K562 (cell line): ENCODE measurements around the gene NTM.

Source experiments
- BACH1 ChIP-seq: fragments of 200-800 bp; sonication (Bioruptor generic); IDR thresholded peaks from 2 replicates; pipeline ENCODE4 v1.6.1; 2016; ENCODE audit warnings: missing genetic modification characterization, missing compliant biosample characterization
- EZH2 ChIP-seq: IDR thresholded peaks from 2 replicates; pipeline ENCODE4 v1.6.1; 2012; ENCODE audit warnings: low read depth, mild to moderate bottlenecking, inconsistent platforms, low read length, borderline replicate concordance
- FOXJ3 ChIP-seq: sonication (generic); formaldehyde crosslinking; IDR thresholded peaks from 2 replicates; pipeline ENCODE4 v1.4.0; 2020; ENCODE audit warnings: mild to moderate bottlenecking, missing genetic modification reagents
- GABPB1 ChIP-seq: sonication (generic); formaldehyde crosslinking; IDR thresholded peaks from 2 replicates; pipeline ENCODE4 v1.8.0; 2022; ENCODE audit warnings: mild to moderate bottlenecking, missing genetic modification reagents
- PHF8 ChIP-seq: fragments of 200-600 bp; sonication (generic); IDR thresholded peaks from 2 replicates; pipeline ENCODE4 v1.6.1; 2012; ENCODE audit warnings: mixed run types, mild to moderate bottlenecking, inconsistent platforms, low read length, moderate library complexity, borderline replicate concordance
- POLR2A ChIP-seq: fragments of 450-650 bp; conservative IDR thresholded peaks from 2 replicates; pipeline ENCODE4 v1.6.1; 2016
- RAD21 ChIP-seq, 2 experiments: fragments of 250-450 bp in 1 of 2; fragments of 450-650 bp in 1 of 2; sonication (Bioruptor Pico) in 1 of 2; formaldehyde crosslinking in 1 of 2; IDR thresholded peaks in 1 of 2; conservative IDR thresholded peaks in 1 of 2; 2 replicates each; pipeline versions ENCODE4 v1.4.0 to v1.8.0; 2020 to 2022; ENCODE audit warnings: mild to moderate bottlenecking in 2 of 2, moderate library complexity in 1 of 2
- SMC3 ChIP-seq: conservative IDR thresholded peaks from 2 replicates; pipeline ENCODE4 v1.6.1; 2011; ENCODE audit warnings: low read depth, low read length, improper control_type of control experiment; ENCODE audit not compliant: insufficient read depth
- ZBTB1 ChIP-seq: sonication (generic); formaldehyde crosslinking; IDR thresholded peaks from 2 replicates; pipeline ENCODE4 v1.8.1; 2023; ENCODE audit warnings: missing genetic modification reagents, low read depth, mild to moderate bottlenecking, borderline replicate concordance
- ZNF274 ChIP-seq: IDR thresholded peaks from 2 replicates; pipeline ENCODE4 v1.6.1; 2011; ENCODE audit warnings: low read depth, mild to moderate bottlenecking, low read length, moderate library complexity, borderline replicate concordance
- ZNF431 ChIP-seq: sonication (generic); formaldehyde crosslinking; IDR thresholded peaks from 2 replicates; pipeline ENCODE4 v1.8.0; 2022; ENCODE audit warnings: mild to moderate bottlenecking, missing genetic modification reagents
- TF ChIP-seq, protein P1 (sequence below), 3 experiments: IDR thresholded peaks in 2 of 3; conservative IDR thresholded peaks in 1 of 3; 2 replicates each; pipeline ENCODE4 v1.5.1; 2011 to 2012; ENCODE audit warnings: low read length in 3 of 3, mild to moderate bottlenecking in 3 of 3, control low read depth in 2 of 3, improper control_type of control experiment in 1 of 3, inconsistent platforms in 1 of 3, low read depth in 1 of 3, mixed read lengths in 1 of 3, moderate library complexity in 1 of 3; ENCODE audit not compliant: insufficient read depth in 2 of 3
- TF ChIP-seq, protein P2 (sequence below): fragments of 250-450 bp; sonication (Bioruptor Pico); IDR thresholded peaks from 2 replicates; pipeline ENCODE4 v1.8.0; 2022; ENCODE audit warnings: inconsistent platforms, mild to moderate bottlenecking, moderate library complexity, borderline replicate concordance

DNA sequence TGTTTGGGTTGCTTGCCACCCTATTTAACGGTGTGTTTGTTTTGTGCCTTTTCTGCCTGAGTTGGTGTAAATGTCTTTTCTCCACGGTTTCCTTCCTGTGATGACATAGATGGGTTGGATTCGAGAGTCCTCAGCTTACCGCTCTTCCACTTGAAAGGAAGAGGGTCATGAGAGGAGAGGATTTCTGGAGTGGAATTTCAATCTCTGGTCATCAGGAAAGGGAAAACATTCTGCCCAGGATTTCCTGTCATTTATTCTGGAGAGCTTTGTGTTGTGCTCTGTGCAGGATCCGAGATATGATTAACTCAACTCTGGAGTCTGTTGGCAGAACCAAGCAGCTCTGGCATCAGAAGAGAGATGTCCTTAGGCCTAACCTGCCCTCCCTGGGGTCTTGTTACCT lies 605.2 kb downstream of the NTM start:
- TF ChIP-seq, protein P1, sequence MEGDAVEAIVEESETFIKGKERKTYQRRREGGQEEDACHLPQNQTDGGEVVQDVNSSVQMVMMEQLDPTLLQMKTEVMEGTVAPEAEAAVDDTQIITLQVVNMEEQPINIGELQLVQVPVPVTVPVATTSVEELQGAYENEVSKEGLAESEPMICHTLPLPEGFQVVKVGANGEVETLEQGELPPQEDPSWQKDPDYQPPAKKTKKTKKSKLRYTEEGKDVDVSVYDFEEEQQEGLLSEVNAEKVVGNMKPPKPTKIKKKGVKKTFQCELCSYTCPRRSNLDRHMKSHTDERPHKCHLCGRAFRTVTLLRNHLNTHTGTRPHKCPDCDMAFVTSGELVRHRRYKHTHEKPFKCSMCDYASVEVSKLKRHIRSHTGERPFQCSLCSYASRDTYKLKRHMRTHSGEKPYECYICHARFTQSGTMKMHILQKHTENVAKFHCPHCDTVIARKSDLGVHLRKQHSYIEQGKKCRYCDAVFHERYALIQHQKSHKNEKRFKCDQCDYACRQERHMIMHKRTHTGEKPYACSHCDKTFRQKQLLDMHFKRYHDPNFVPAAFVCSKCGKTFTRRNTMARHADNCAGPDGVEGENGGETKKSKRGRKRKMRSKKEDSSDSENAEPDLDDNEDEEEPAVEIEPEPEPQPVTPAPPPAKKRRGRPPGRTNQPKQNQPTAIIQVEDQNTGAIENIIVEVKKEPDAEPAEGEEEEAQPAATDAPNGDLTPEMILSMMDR (IDR thresholded peaks at IDR 0.05 in 2 of 3, conservative IDR thresholded peaks at IDR 0.05 in 1 of 3; ENCODE audit: insufficient read depth in 2 of 3, low read depth in 1 of 3, low read length in 3 of 3): no peak
- TF ChIP-seq POLR2A (no peak), ZNF431 (CRISPR knock-in tag) (no peak), RAD21 (CRISPR knock-in tag; conservative IDR thresholded peaks at IDR 0.05 in 1 of 2, IDR thresholded peaks at IDR 0.05 in 1 of 2) (no peak), EZH2 (no peak), ZBTB1 (CRISPR knock-in tag) (no peak), BACH1 (no peak), PHF8 (no peak), GABPB1 (CRISPR knock-in tag) (no peak), SMC3 (no peak), FOXJ3 (CRISPR knock-in tag) (no peak), ZNF274 (no peak)
- TF ChIP-seq, protein P2, sequence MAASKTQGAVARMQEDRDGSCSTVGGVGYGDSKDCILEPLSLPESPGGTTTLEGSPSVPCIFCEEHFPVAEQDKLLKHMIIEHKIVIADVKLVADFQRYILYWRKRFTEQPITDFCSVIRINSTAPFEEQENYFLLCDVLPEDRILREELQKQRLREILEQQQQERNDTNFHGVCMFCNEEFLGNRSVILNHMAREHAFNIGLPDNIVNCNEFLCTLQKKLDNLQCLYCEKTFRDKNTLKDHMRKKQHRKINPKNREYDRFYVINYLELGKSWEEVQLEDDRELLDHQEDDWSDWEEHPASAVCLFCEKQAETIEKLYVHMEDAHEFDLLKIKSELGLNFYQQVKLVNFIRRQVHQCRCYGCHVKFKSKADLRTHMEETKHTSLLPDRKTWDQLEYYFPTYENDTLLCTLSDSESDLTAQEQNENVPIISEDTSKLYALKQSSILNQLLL (CRISPR knock-in tag): no peak
